Hepatocyte (in vitro differentiated cells): ENCODE measurements around the gene PCNT. TPM values are rescaled to one million over a fixed set of nuclear protein-coding genes. Genes with fewer than 3 reads are reported as not detected.

ENCODE experiments used
- DNase-seq: peaks from one replicate; pipeline ENCODE4 v3.0.0-alpha.2; 2016; ENCODE audit warnings: low spot score
- H2AFZ ChIP-seq: fragments of 200-600 bp; sonication (generic); 2 replicates; pipeline ENCODE4 v1.6.0; 2016; ENCODE audit warnings: antibody characterized with exemption, mild to moderate bottlenecking
- H3K27ac ChIP-seq: fragments of 200-600 bp; sonication (generic); 2 replicates; pipeline ENCODE4 v1.5.1; 2016; ENCODE audit warnings: mild to moderate bottlenecking
- H3K27me3 ChIP-seq: fragments of 200-600 bp; sonication (generic); 2 replicates; pipeline ENCODE4 v1.6.1; 2016
- H3K36me3 ChIP-seq: fragments of 200-600 bp; sonication (generic); replicated peaks from 2 replicates; pipeline ENCODE4 v1.5.1; 2016; ENCODE audit warnings: low read depth; ENCODE audit not compliant: insufficient read depth
- H3K4me1 ChIP-seq: fragments of 200-600 bp; sonication (generic); 2 replicates; pipeline ENCODE4 v1.5.1; 2016; ENCODE audit warnings: mild to moderate bottlenecking, moderate library complexity; ENCODE audit not compliant: insufficient read depth
- H3K4me2 ChIP-seq: fragments of 200-600 bp; sonication (generic); 2 replicates; pipeline ENCODE4 v1.6.0; 2016
- H3K4me3 ChIP-seq: fragments of 200-600 bp; sonication (generic); 2 replicates; pipeline ENCODE4 v1.5.1; 2016; ENCODE audit warnings: mild to moderate bottlenecking
- H3K79me2 ChIP-seq: fragments of 200-600 bp; sonication (generic); 2 replicates; pipeline ENCODE4 v1.6.0; 2017; ENCODE audit warnings: mild to moderate bottlenecking
- H3K9me2 ChIP-seq: fragments of 200-600 bp; sonication (generic); replicated peaks from 2 replicates; pipeline ENCODE4 v1.6.0; 2017; ENCODE audit warnings: mild to moderate bottlenecking; ENCODE audit not compliant: insufficient read depth
- H3K9me3 ChIP-seq: fragments of 200-600 bp; sonication (generic); 2 replicates; pipeline ENCODE4 v1.5.1; 2016; ENCODE audit warnings: low read depth, mild to moderate bottlenecking
- H4K20me1 ChIP-seq: fragments of 200-600 bp; sonication (generic); 2 replicates; pipeline ENCODE4 v1.6.0; 2016; ENCODE audit warnings: mild to moderate bottlenecking; ENCODE audit not compliant: insufficient read depth, poor library complexity, severe bottlenecking
- EZH2 ChIP-seq: fragments of 200-600 bp; sonication (generic); IDR thresholded peaks from 2 replicates; pipeline ENCODE4 v1.6.1; 2016; ENCODE audit warnings: antibody characterized with exemption, mild to moderate bottlenecking, borderline replicate concordance
- EZH2phosphoT487 ChIP-seq: fragments of 200-600 bp; sonication (generic); IDR thresholded peaks from one replicate; pipeline ENCODE4 v1.6.1; 2018; ENCODE audit warnings: antibody characterized with exemption, mild to moderate bottlenecking, low read depth, moderate library complexity; ENCODE audit not compliant: unreplicated experiment, severe bottlenecking
- WGBS: methylation state at CpG from one replicate; pipeline ENCODE4 v1.1.6; 2016; ENCODE audit warnings: low lambda C conversion rate; ENCODE audit errors: missing lambda C conversion rate; 5-methylcytosine and 5-hydroxymethylcytosine counted together
- polyA plus RNA-seq: library from polyadenylated mRNA; unstranded; fragments of >200 nt; fragmentation: Nextera tagmentation; extraction: Ambion mirVana; gene quantifications from 2 replicates; pipeline ENCODE4 v1.2.1, GENCODE V29; 2016
- total RNA-seq: library from RNA; depleted of rRNA; stranded (reverse); fragments of >200 nt; gene quantifications from 2 replicates; pipeline ENCODE4 v1.2.3, GENCODE V29; 2014
- TF ChIP-seq, protein P1 (sequence below): fragments of 200-600 bp; sonication (generic); IDR thresholded peaks from 2 replicates; pipeline ENCODE4 v1.5.1; 2016; ENCODE audit warnings: antibody characterized with exemption, mild to moderate bottlenecking; ENCODE audit not compliant: poor library complexity

Gene PCNT, protein sequence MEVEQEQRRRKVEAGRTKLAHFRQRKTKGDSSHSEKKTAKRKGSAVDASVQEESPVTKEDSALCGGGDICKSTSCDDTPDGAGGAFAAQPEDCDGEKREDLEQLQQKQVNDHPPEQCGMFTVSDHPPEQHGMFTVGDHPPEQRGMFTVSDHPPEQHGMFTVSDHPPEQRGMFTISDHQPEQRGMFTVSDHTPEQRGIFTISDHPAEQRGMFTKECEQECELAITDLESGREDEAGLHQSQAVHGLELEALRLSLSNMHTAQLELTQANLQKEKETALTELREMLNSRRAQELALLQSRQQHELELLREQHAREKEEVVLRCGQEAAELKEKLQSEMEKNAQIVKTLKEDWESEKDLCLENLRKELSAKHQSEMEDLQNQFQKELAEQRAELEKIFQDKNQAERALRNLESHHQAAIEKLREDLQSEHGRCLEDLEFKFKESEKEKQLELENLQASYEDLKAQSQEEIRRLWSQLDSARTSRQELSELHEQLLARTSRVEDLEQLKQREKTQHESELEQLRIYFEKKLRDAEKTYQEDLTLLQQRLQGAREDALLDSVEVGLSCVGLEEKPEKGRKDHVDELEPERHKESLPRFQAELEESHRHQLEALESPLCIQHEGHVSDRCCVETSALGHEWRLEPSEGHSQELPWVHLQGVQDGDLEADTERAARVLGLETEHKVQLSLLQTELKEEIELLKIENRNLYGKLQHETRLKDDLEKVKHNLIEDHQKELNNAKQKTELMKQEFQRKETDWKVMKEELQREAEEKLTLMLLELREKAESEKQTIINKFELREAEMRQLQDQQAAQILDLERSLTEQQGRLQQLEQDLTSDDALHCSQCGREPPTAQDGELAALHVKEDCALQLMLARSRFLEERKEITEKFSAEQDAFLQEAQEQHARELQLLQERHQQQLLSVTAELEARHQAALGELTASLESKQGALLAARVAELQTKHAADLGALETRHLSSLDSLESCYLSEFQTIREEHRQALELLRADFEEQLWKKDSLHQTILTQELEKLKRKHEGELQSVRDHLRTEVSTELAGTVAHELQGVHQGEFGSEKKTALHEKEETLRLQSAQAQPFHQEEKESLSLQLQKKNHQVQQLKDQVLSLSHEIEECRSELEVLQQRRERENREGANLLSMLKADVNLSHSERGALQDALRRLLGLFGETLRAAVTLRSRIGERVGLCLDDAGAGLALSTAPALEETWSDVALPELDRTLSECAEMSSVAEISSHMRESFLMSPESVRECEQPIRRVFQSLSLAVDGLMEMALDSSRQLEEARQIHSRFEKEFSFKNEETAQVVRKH (N-terminal part only)
- total RNA-seq (11.5 and 12.7 TPM in 2 replicates), polyA plus RNA-seq (14.1 and 14.3 TPM in 2 replicates)

- Histone ChIP-seq H3K4me2 (peak within 1 kb of the TSS; percentile 100), H3K27ac (peak within 1 kb of the TSS; percentile 96), H3K27me3 (no peaks in the 10 kb centered on the region), H3K9me2 (no peaks in the 10 kb centered on the region), H3K4me3 (peak within 1 kb of the TSS; percentile 98), H2AFZ (peak within 1 kb of the TSS; percentile 99), H3K36me3 (no peaks in the 10 kb centered on the region), H4K20me1 (no peaks in the 10 kb centered on the region), H3K4me1 (peaks cover 22% of the 10 kb centered on the region), H3K9me3 (no peaks in the 10 kb centered on the region), H3K79me2 (peaks cover 70% of the 10 kb centered on the region)
- WGBS, result under 1% methylated on average over 60 of the region's 76 CpGs
- TF ChIP-seq, protein P1, sequence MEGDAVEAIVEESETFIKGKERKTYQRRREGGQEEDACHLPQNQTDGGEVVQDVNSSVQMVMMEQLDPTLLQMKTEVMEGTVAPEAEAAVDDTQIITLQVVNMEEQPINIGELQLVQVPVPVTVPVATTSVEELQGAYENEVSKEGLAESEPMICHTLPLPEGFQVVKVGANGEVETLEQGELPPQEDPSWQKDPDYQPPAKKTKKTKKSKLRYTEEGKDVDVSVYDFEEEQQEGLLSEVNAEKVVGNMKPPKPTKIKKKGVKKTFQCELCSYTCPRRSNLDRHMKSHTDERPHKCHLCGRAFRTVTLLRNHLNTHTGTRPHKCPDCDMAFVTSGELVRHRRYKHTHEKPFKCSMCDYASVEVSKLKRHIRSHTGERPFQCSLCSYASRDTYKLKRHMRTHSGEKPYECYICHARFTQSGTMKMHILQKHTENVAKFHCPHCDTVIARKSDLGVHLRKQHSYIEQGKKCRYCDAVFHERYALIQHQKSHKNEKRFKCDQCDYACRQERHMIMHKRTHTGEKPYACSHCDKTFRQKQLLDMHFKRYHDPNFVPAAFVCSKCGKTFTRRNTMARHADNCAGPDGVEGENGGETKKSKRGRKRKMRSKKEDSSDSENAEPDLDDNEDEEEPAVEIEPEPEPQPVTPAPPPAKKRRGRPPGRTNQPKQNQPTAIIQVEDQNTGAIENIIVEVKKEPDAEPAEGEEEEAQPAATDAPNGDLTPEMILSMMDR, result no peak
- no peak for TF ChIP-seq EZH2phosphoT487
- TF ChIP-seq EZH2, result no peak
- peak; percentile 99 for DNase-seq
Measured at GRCh38 chr21:46323710-46324389, at the start of gene PCNT, which contains the start of gene C21orf58. TSS of gene PCNT (plus strand) at chr21:46324156. CDS start at chr21:46324229, 73 bp downstream. TSS of gene C21orf58 (minus strand) at chr21:46323870. CDS start at chr21:46322738, 1,132 bp downstream.

GRCh38 chr21:46274797-46275390 is 49.1 kb upstream of the PCNT start:
- Histone ChIP-seq H3K4me2 (no peak overlapping the region), H3K36me3 (no peaks in the 10 kb centered on the region), H3K27me3 (no peaks in the 10 kb centered on the region), H2AFZ (no peak overlapping the region), H3K4me3 (no peak overlapping the region), H3K27ac (no peak overlapping the region), H3K9me3 (no peaks in the 10 kb centered on the region), H3K4me1 (no peaks in the 10 kb centered on the region), H3K79me2 (peaks cover 3% of the 10 kb centered on the region), H3K9me2 (no peaks in the 10 kb centered on the region), H4K20me1 (no peaks in the 10 kb centered on the region)
- TF ChIP-seq EZH2phosphoT487 (no peak), EZH2 (no peak)
- TF ChIP-seq, protein P1, result no peak
- DNase-seq, result no peak
- whole genome bisulfite sequencing, result 97% methylated on average over 11 of the region's 11 CpGs
